GM19239 (cell line): Measurements from ENCODE around the gene DENND2C.

Experiments used
- DNase-seq: peaks from one replicate; pipeline ENCODE4 v3.0.0; 2011; ENCODE audit warnings: low spot score; ENCODE audit not compliant: insufficient read length
- FAIRE-seq: peaks from 2 replicates; lab custom pipeline; 2011; peaks lifted over from hg19 to GRCh38; lab: Jason Lieb, UNC

The DENND2C gene

GRCh38 chr1:114552106-114552639, 117.7 kb downstream of the DENND2C start:
- no peak for DNase-seq
- no peak for FAIRE-seq

GRCh38 chr1:114551400-114551799, 118.4 kb downstream of the DENND2C start:
- DNase-seq = no peak
- FAIRE-seq = no peak

GRCh38 chr1:114550336-114550735, 119.5 kb downstream of the DENND2C start:
- DNase-seq = no peak
- no peak for FAIRE-seq

- DNase-seq (no peak), FAIRE-seq (no peak)
These were observed 120.7 kb downstream of the DENND2C start for GRCh38 chr1:114549137-114549536.

GRCh38 chr1:114547076-114547475, 122.8 kb downstream of the DENND2C start:
- no peak for FAIRE-seq
- DNase-seq = no peak

- FAIRE-seq (no peak), DNase-seq (no peak)
These were observed 124.1 kb downstream of the DENND2C start for GRCh38 chr1:114545796-114546195.

GRCh38 chr1:114545315-114545714, 124.5 kb downstream of the DENND2C start:
- FAIRE-seq = no peak
- no peak for DNase-seq

GRCh38 chr1:114540821-114541220, 129.0 kb downstream of the DENND2C start:
- DNase-seq = no peak
- no peak for FAIRE-seq

- DNase-seq = no peak
- FAIRE-seq = no peak
These were observed 129.6 kb downstream of the DENND2C start for GRCh38 chr1:114540272-114540671.

- no peak for DNase-seq
- no peak for FAIRE-seq
These were observed 133.8 kb downstream of the DENND2C start for GRCh38 chr1:114536043-114536442.

- FAIRE-seq = no peak
These were observed 134.4 kb downstream of the DENND2C start for GRCh38 chr1:114535401-114535800.

More at GRCh38 chr1:114535401-114535800, 134.4 kb downstream of the DENND2C start:
- DNase-seq = no peak
